PC-3 (cell line): Measurements from ENCODE around the gene FASN. TPM values are rescaled to one million over a fixed set of nuclear protein-coding genes. Genes with fewer than 3 reads are reported as not detected.

Experiments used
- ATAC-seq: fragments of 200-7000 bp; cut with Tn5 transposase; 2 replicates; pipeline ENCODE4 v1.9.1; 2020; ENCODE audit warnings: mild to moderate bottlenecking, moderate library complexity
- BruUV-seq: library from RNA; stranded (reverse); fragments of 400-500 nt; replicated peaks from 2 replicates; lab custom pipeline; 2021; lab: Mats Ljungman, UMichigan
- CTCF ChIA-PET: fragments of 300-600 bp; sonication (Branson Sonifier 250); formaldehyde crosslinking; loops from one replicate; lab custom pipeline; 2022; ENCODE audit warnings: antibody characterized with exemption; lab: Charles Lee
- POLR2A ChIA-PET: fragments of 300-600 bp; sonication (Branson Sonifier 250); formaldehyde crosslinking; loops from one replicate; lab custom pipeline; 2022; ENCODE audit warnings: antibody characterized with exemption; ENCODE audit not compliant: unreplicated experiment; lab: Charles Lee
- DNase-seq: peaks from one replicate; pipeline ENCODE4 v3.0.0-alpha.2; 2015
- H2AFZ ChIP-seq: fragments of 300-600 bp; sonication (generic); 2 replicates; pipeline ENCODE4 v1.6.0; 2016; ENCODE audit warnings: antibody characterized with exemption, low read length
- H3F3A ChIP-seq: fragments of 300-600 bp; sonication (generic); one replicate; pipeline ENCODE4 v1.6.0; 2017; ENCODE audit warnings: antibody characterized with exemption, low read length, control low read depth, mild to moderate bottlenecking; ENCODE audit not compliant: unreplicated experiment
- H3K27ac ChIP-seq: fragments of 300-600 bp; sonication (generic); 2 replicates; pipeline ENCODE4 v1.5.1; 2016; ENCODE audit warnings: mild to moderate bottlenecking, low read length
- H3K27me3 ChIP-seq: fragments of 300-600 bp; sonication (generic); 2 replicates; pipeline ENCODE4 v1.6.1; 2016; ENCODE audit warnings: low read length, mixed read lengths
- H3K36me3 ChIP-seq: fragments of 300-600 bp; sonication (generic); 2 replicates; pipeline ENCODE4 v1.6.1; 2016; ENCODE audit warnings: low read depth, mixed run types, low read length, mixed read lengths
- H3K4me1 ChIP-seq: fragments of 300-600 bp; sonication (generic); 2 replicates; pipeline ENCODE4 v1.5.1; 2016; ENCODE audit warnings: low read length; ENCODE audit not compliant: insufficient read depth
- H3K4me2 ChIP-seq: fragments of 300-600 bp; sonication (generic); 2 replicates; pipeline ENCODE4 v1.6.0; 2016; ENCODE audit warnings: low read length
- H3K4me3 ChIP-seq: fragments of 300-600 bp; sonication (generic); 2 replicates; pipeline ENCODE4 v1.5.1; 2016; ENCODE audit warnings: mild to moderate bottlenecking, low read length, mixed read lengths
- H3K79me2 ChIP-seq: fragments of 300-600 bp; sonication (generic); 2 replicates; pipeline ENCODE4 v1.6.1; 2017; ENCODE audit warnings: low read length, mixed read lengths
- H3K9ac ChIP-seq: fragments of 300-600 bp; sonication (generic); 2 replicates; pipeline ENCODE4 v1.6.0; 2016; ENCODE audit warnings: mild to moderate bottlenecking, low read length
- H3K9me2 ChIP-seq: fragments of 300-600 bp; sonication (generic); replicated peaks from 2 replicates; pipeline ENCODE4 v1.6.1; 2016; ENCODE audit warnings: mixed run types, low read length, mixed read lengths
- H3K9me3 ChIP-seq: fragments of 300-600 bp; sonication (generic); 2 replicates; pipeline ENCODE4 v1.6.1; 2016; ENCODE audit warnings: low read length, mixed read lengths
- H4K20me1 ChIP-seq: fragments of 300-600 bp; sonication (generic); 2 replicates; pipeline ENCODE4 v1.6.1; 2016; ENCODE audit warnings: low read length, mixed read lengths
- CTCF ChIP-seq: fragments of 300-600 bp; sonication (generic); conservative IDR thresholded peaks from 2 replicates; pipeline ENCODE4 v1.5.1; 2017; ENCODE audit warnings: antibody characterized with exemption, low read depth, mild to moderate bottlenecking, low read length
- EZH2 ChIP-seq: fragments of 300-600 bp; sonication (generic); IDR thresholded peaks from one replicate; pipeline ENCODE4 v1.6.1; 2017; ENCODE audit warnings: antibody characterized with exemption, mild to moderate bottlenecking, low read length; ENCODE audit not compliant: unreplicated experiment
- EZH2phosphoT487 ChIP-seq: fragments of 300-600 bp; sonication (generic); IDR thresholded peaks from 2 replicates; pipeline ENCODE4 v1.6.1; 2018; ENCODE audit warnings: mild to moderate bottlenecking, antibody characterized with exemption, low read length, borderline replicate concordance
- intact Hi-C: fragments of 100-400 bp; cut with micrococcal nuclease; formaldehyde crosslinking; loops from 2 replicates; pipeline ENCODE4 v1.9.0; 2023
- total RNA-seq: library from RNA; depleted of rRNA; stranded (reverse); fragments of >200 nt; gene quantifications from 2 replicates; pipeline ENCODE4 v1.2.3, GENCODE V29; 2014

The FASN gene
- total RNA-seq, 1 experiment from 2014 or later: 269 TPM

- H3K4me1 ChIP-seq: no peaks in the 10 kb centered on the region
- ChIA-PET CTCF (no interaction called here), POLR2A (interaction anchor here (0.6 kb wide), 1 partner anchor 23 kb away, joined by 5 read pairs; no protein-coding TSS in a partner anchor)
- no peak overlapping the region for H2AFZ ChIP-seq
- no peak overlapping the region for H3K4me3 ChIP-seq
- BruUV-seq: no TSS peak
- intact Hi-C loops: no loop called here
- no peak overlapping the region for H3K4me2 ChIP-seq
- H3K27ac ChIP-seq: no peak overlapping the region
- peaks cover 8% of the 10 kb centered on the region for H3K36me3 ChIP-seq
- H3K9me2 ChIP-seq: no peaks in the 10 kb centered on the region
- H4K20me1 ChIP-seq: no peaks in the 10 kb centered on the region
- no peaks in the 10 kb centered on the region for H3K27me3 ChIP-seq
- TF ChIP-seq EZH2: no peak
- TF ChIP-seq CTCF: no peak
- no peak for TF ChIP-seq EZH2phosphoT487
- no peaks in the 10 kb centered on the region for H3K9me3 ChIP-seq
- no peak for ATAC-seq
- no peak overlapping the region for H3K9ac ChIP-seq
- DNase-seq: no peak
- no peaks in the 10 kb centered on the region for H3F3A ChIP-seq
- no peaks in the 10 kb centered on the region for H3K79me2 ChIP-seq
Measured at GRCh38 chr17:82073446-82073845, 24.6 kb downstream of the FASN start.

- TF ChIP-seq EZH2 (no peak), CTCF (no peak), EZH2phosphoT487 (no peak)
- no peaks in the 10 kb centered on the region for H3K79me2 ChIP-seq
- H3K36me3 ChIP-seq: peaks cover 2% of the 10 kb centered on the region
- no peaks in the 10 kb centered on the region for H3K9me2 ChIP-seq
- H3K4me1 ChIP-seq: no peaks in the 10 kb centered on the region
- no peak overlapping the region for H3K27ac ChIP-seq
- H3K27me3 ChIP-seq: no peaks in the 10 kb centered on the region
- intact Hi-C loops: no loop called here
- H3K4me3 ChIP-seq: no peak overlapping the region
- CTCF ChIA-PET: no interaction called here
- H2AFZ ChIP-seq: no peak overlapping the region
- BruUV-seq: no TSS peak
- no peak overlapping the region for H3K4me2 ChIP-seq
- H3F3A ChIP-seq: no peaks in the 10 kb centered on the region
- POLR2A ChIA-PET: no interaction called here
- no peak for ATAC-seq
- DNase-seq: no peak
- no peaks in the 10 kb centered on the region for H3K9me3 ChIP-seq
- H4K20me1 ChIP-seq: no peaks in the 10 kb centered on the region
- H3K9ac ChIP-seq: no peak overlapping the region
Measured at GRCh38 chr17:82072827-82073226, 25.2 kb downstream of the FASN start.

DNA sequence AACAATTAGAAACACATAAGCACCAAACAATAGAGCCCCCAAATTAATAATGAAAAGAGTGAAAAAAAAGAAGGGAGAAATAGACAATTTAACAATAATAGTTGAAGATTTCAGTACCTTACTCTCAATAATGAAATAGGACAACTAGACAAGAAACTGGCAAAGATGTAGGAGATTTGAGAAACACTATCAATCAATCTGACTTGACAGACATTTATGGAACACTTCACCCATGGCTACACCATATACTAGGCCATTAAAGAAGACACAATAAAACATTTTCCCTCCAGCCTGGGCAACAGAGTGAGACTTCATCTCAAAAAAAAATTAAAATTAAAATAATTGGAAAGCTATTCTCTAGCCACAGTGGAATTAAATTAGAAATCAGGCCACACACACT is 27.4 kb downstream of the FASN start:
- Histone ChIP-seq H3K27me3 (no peaks in the 10 kb centered on the region), H4K20me1 (no peaks in the 10 kb centered on the region), H3K79me2 (0 out of 2 replicates have a peak, but pooled peaks cover 4% of the 10 kb centered on the region), H3K4me3 (no peak overlapping the region), H2AFZ (no peak overlapping the region), H3K36me3 (no peaks in the 10 kb centered on the region), H3K9me2 (no peaks in the 10 kb centered on the region), H3K27ac (no peak overlapping the region), H3K9ac (no peak overlapping the region), H3K9me3 (no peaks in the 10 kb centered on the region), H3K4me1 (peaks cover 5% of the 10 kb centered on the region; the same call in 1 of the 2 replicates), H3F3A (no peaks in the 10 kb centered on the region), H3K4me2 (no peak overlapping the region)
- DNase-seq (no peak), ATAC-seq (no peak)
- intact Hi-C loops: no loop called here
- ChIA-PET POLR2A (no interaction called here), CTCF (no interaction called here)
- BruUV-seq: no TSS peak
- TF ChIP-seq CTCF (no peak), EZH2 (no peak), EZH2phosphoT487 (no peak)
